ENCODE data around the gene COL23A1.
"Not testable (repeated sequence)": the region's sequence is repeated elsewhere in the genome, so short reads cannot be mapped to it uniquely, and the experiment has no call there.

The COL23A1 gene

GRCh38 chr5:178207183-178207916 is 382.8 kb downstream of the COL23A1 start:
- DNase-seq (ENCODE audit: low read depth) = no peak
- H3K4me3 ChIP-seq (ENCODE audit: low read depth, low read length) = no peak overlapping the region

GRCh38 chr5:178206166-178207101 is 383.8 kb downstream of the COL23A1 start:
- no peak for DNase-seq (ENCODE audit: low read depth)
- H3K4me3 ChIP-seq (ENCODE audit: low read depth, low read length) = peak overlapping the region; percentile 65

- peak overlapping the region; percentile 65 for H3K4me3 ChIP-seq (ENCODE audit: low read depth, low read length)
- no peak for DNase-seq (ENCODE audit: low read depth)
Observed at GRCh38 chr5:178205749-178206047, 384.5 kb downstream of the COL23A1 start.

GRCh38 chr5:178204935-178205748 is 385.1 kb downstream of the COL23A1 start:
- peak; percentile 14 for DNase-seq (ENCODE audit: low read depth)
- peak overlapping the region; percentile 65 for H3K4me3 ChIP-seq (ENCODE audit: low read depth, low read length)

- peak; percentile 89 for DNase-seq (ENCODE audit: low read depth)
- H3K4me3 ChIP-seq (ENCODE audit: low read depth, low read length) = peak within 1 kb of the TSS; percentile 65
Observed at GRCh38 chr5:178204182-178204934, 385.8 kb downstream of the COL23A1 start, which contains the start of gene HNRNPAB. HNRNPAB (plus strand) TSS chr5:178204533; CDS start chr5:178204838, 305 bp downstream.

GRCh38 chr5:178203670-178204181 is 386.5 kb downstream of the COL23A1 start:
- no peak for DNase-seq (ENCODE audit: low read depth)
- H3K4me3 ChIP-seq (ENCODE audit: low read depth, low read length) = peak overlapping the region; percentile 65

GRCh38 chr5:178202541-178202940 is 387.7 kb downstream of the COL23A1 start:
- H3K4me3 ChIP-seq (ENCODE audit: low read depth, low read length) = no peak overlapping the region
- no peak for DNase-seq (ENCODE audit: low read depth)

- H3K4me3 ChIP-seq (ENCODE audit: low read depth, low read length) = no peak overlapping the region
- DNase-seq (ENCODE audit: low read depth) = no peak
Observed at GRCh38 chr5:178201927-178202235, 388.3 kb downstream of the COL23A1 start.

- DNase-seq (ENCODE audit: low read depth) = no peak
- no peak overlapping the region for H3K4me3 ChIP-seq (ENCODE audit: low read depth, low read length)
Observed at GRCh38 chr5:178201221-178201926, 388.8 kb downstream of the COL23A1 start.

GRCh38 chr5:178199581-178200434 is 390.4 kb downstream of the COL23A1 start:
- no peak for DNase-seq (ENCODE audit: low read depth)
- no peak overlapping the region for H3K4me3 ChIP-seq (ENCODE audit: low read depth, low read length)

- no peak overlapping the region for H3K4me3 ChIP-seq (ENCODE audit: low read depth, low read length)
- DNase-seq (ENCODE audit: low read depth) = no peak
Observed at GRCh38 chr5:178198706-178199105, 391.5 kb downstream of the COL23A1 start.

- DNase-seq (ENCODE audit: low read depth); H3K4me3 ChIP-seq (ENCODE audit: low read depth, low read length): not testable (repeated sequence)
Observed at GRCh38 chr5:178198151-178198550, 392.0 kb downstream of the COL23A1 start.

GRCh38 chr5:178196986-178197385 is 393.2 kb downstream of the COL23A1 start:
- H3K4me3 ChIP-seq (ENCODE audit: low read depth, low read length) = no peak overlapping the region
- DNase-seq (ENCODE audit: low read depth) = no peak

GRCh38 chr5:178196281-178196812 is 393.8 kb downstream of the COL23A1 start:
- DNase-seq (ENCODE audit: low read depth) = no peak
- H3K4me3 ChIP-seq (ENCODE audit: low read depth, low read length) = no peak overlapping the region

- no peak overlapping the region for H3K4me3 ChIP-seq (ENCODE audit: low read depth, low read length)
- no peak for DNase-seq (ENCODE audit: low read depth)
Observed at GRCh38 chr5:178194026-178194425, 396.2 kb downstream of the COL23A1 start.

- H3K4me3 ChIP-seq (ENCODE audit: low read depth, low read length) = no peak overlapping the region
- no peak for DNase-seq (ENCODE audit: low read depth)
Observed at GRCh38 chr5:178193251-178193809, 396.9 kb downstream of the COL23A1 start.

- DNase-seq (ENCODE audit: low read depth) = no peak
- H3K4me3 ChIP-seq (ENCODE audit: low read depth, low read length) = no peak overlapping the region
Observed at GRCh38 chr5:178192787-178193186, 397.4 kb downstream of the COL23A1 start.
